HepG2 (cell line): ENCODE results near the gene SLC29A2. TPM values are rescaled to one million over a fixed set of nuclear protein-coding genes. Genes with fewer than 3 reads are reported as not detected.
A peak's percentile ranks its signal among the peaks of the same experiment; 100 is the strongest.

ENCODE experiments used
- ATF7-NPFF ChIP-seq: sonication (generic); formaldehyde crosslinking; IDR thresholded peaks from 2 replicates; pipeline ENCODE4 v1.8.1; 2023; ENCODE audit warnings: mild to moderate bottlenecking, low read depth, missing genetic modification reagents, moderate library complexity
- BRCA1 ChIP-seq: sonication (generic); formaldehyde crosslinking; IDR thresholded peaks from 2 replicates; pipeline ENCODE4 v1.4.0; 2020; ENCODE audit warnings: missing genetic modification reagents
- CEBPG ChIP-seq: IDR thresholded peaks from 2 replicates; pipeline ENCODE4 v1.6.1; 2016
- HMGXB3 ChIP-seq: sonication (generic); formaldehyde crosslinking; IDR thresholded peaks from 2 replicates; pipeline ENCODE4 v1.4.0; 2020; ENCODE audit warnings: missing genetic modification reagents, borderline replicate concordance
- HNF1A ChIP-seq, 2 experiments: sonication (generic) in 1 of 2; formaldehyde crosslinking in 1 of 2; IDR thresholded peaks; 2 replicates each; pipeline versions ENCODE4 v1.4.0 to v1.6.1; 2016 to 2020; ENCODE audit warnings: borderline replicate concordance in 1 of 2, low read depth in 1 of 2, mild to moderate bottlenecking in 1 of 2, missing genetic modification reagents in 1 of 2
- NAIF1 ChIP-seq: sonication (generic); formaldehyde crosslinking; IDR thresholded peaks from 2 replicates; pipeline ENCODE4 v1.5.0; 2020; ENCODE audit warnings: mild to moderate bottlenecking, missing genetic modification reagents, borderline replicate concordance
- NFE2 ChIP-seq: sonication (generic); formaldehyde crosslinking; IDR thresholded peaks from 2 replicates; pipeline ENCODE4 v1.4.0; 2020; ENCODE audit warnings: missing genetic modification reagents
- NFE2L2 ChIP-seq: fragments of 150-350 bp; IDR thresholded peaks from 2 replicates; pipeline ENCODE4 v1.6.1; 2014; ENCODE audit warnings: low read length
- ONECUT2 ChIP-seq: sonication (generic); formaldehyde crosslinking; IDR thresholded peaks from 2 replicates; pipeline ENCODE4 v1.4.0; 2020; ENCODE audit warnings: missing genetic modification reagents
- PAWR ChIP-seq: sonication (generic); formaldehyde crosslinking; IDR thresholded peaks from 2 replicates; pipeline ENCODE4 v1.4.0; 2020; ENCODE audit warnings: missing genetic modification reagents, mild to moderate bottlenecking, borderline replicate concordance
- PAX8 ChIP-seq: sonication (generic); formaldehyde crosslinking; IDR thresholded peaks from 2 replicates; pipeline ENCODE4 v1.8.0; 2022; ENCODE audit warnings: mild to moderate bottlenecking, missing genetic modification reagents, borderline replicate concordance
- PRPF4 ChIP-seq: fragments of 200-400 bp; formaldehyde crosslinking; IDR thresholded peaks from 2 replicates; pipeline ENCODE4 v1.6.1; 2016; ENCODE audit warnings: low read length, low read depth; ENCODE audit not compliant: poor library complexity, severe bottlenecking
- STAG1 ChIP-seq: sonication (generic); formaldehyde crosslinking; IDR thresholded peaks from 2 replicates; pipeline ENCODE4 v1.4.0; 2020; ENCODE audit warnings: missing genetic modification reagents
- TEAD2 ChIP-seq: sonication (generic); formaldehyde crosslinking; IDR thresholded peaks from 2 replicates; pipeline ENCODE4 v1.9.0; 2021; ENCODE audit warnings: missing genetic modification reagents
- THAP8 ChIP-seq: sonication (generic); formaldehyde crosslinking; IDR thresholded peaks from 2 replicates; pipeline ENCODE4 v1.5.1; 2020; ENCODE audit warnings: missing genetic modification reagents, mild to moderate bottlenecking, borderline replicate concordance
- THYN1 ChIP-seq: sonication (generic); formaldehyde crosslinking; IDR thresholded peaks from 2 replicates; pipeline ENCODE4 v1.8.1; 2023; ENCODE audit warnings: low read depth, mild to moderate bottlenecking, moderate library complexity, missing genetic modification reagents, borderline replicate concordance
- ZMYM4 ChIP-seq: sonication (generic); formaldehyde crosslinking; IDR thresholded peaks from 2 replicates; pipeline ENCODE4 v1.8.1; 2023; ENCODE audit warnings: mild to moderate bottlenecking, missing genetic modification reagents
- ZNF510 ChIP-seq: sonication (generic); formaldehyde crosslinking; IDR thresholded peaks from 2 replicates; pipeline ENCODE4 v1.4.0; 2020; ENCODE audit warnings: low read depth, mild to moderate bottlenecking, missing genetic modification reagents
- ZNF547 ChIP-seq: sonication (generic); formaldehyde crosslinking; IDR thresholded peaks from 2 replicates; pipeline ENCODE4 v1.5.1; 2020; ENCODE audit warnings: mild to moderate bottlenecking, missing genetic modification reagents
- ZSCAN12 ChIP-seq: sonication (generic); formaldehyde crosslinking; IDR thresholded peaks from 2 replicates; pipeline ENCODE4 v1.9.0; 2021; ENCODE audit warnings: mild to moderate bottlenecking, missing genetic modification reagents
- polyA plus RNA-seq, 8 experiments: library from polyadenylated mRNA; depleted of rRNA in 3 of 8; stranded (reverse) in 7 of 8; unstranded in 1 of 8; fragments of >200 nt; fragmentation: Illumina TruSeq in 4 of 8; extraction: Trizol in 4 of 8; gene quantifications; 2 replicates each; pipeline versions ENCODE4 v1.2.1 to v1.2.3, GENCODE V29; 2011 to 2016; ENCODE audit warnings: low read depth in 4 of 8, missing spikeins in 1 of 8, mixed read lengths in 1 of 8; ENCODE audit not compliant: insufficient read depth in 1 of 8
- total RNA-seq, 5 experiments: library from RNA; depleted of rRNA; stranded (reverse); fragments of >200 nt; fragmentation: Illumina TruSeq; extraction: Trizol; gene quantifications; 2 replicates each; pipeline ENCODE4 v1.2.3, GENCODE V29; 2016; ENCODE audit warnings: low read depth in 1 of 5

Gene SLC29A2
- total and polyA plus RNA-seq, 2 of the 13 experiments (the other 11 are each of a cell fraction or from before 2014, with no cell fraction given) = 0.63 to 0.66 TPM

- TF ChIP-seq HNF1A (IDR thresholded peaks at IDR 0.05; ENCODE audit: low read depth) (no peak), HNF1A (CRISPR knock-in tag; IDR thresholded peaks at IDR 0.05; ENCODE audit: borderline replicate concordance) (peak; percentile 64; the same call in 1 of the 2 replicates), NFE2L2 (no peak), PAX8 (no peak), PAWR (CRISPR knock-in tag) (no peak), ZSCAN12 (CRISPR knock-in tag) (no peak), ATF7-NPFF (CRISPR knock-in tag) (no peak), TEAD2 (CRISPR knock-in tag) (no peak), ZNF510 (CRISPR knock-in tag) (0 out of 2 replicates have a peak, but pooled peaks have one; percentile 74), HMGXB3 (CRISPR knock-in tag) (peak; percentile 87; the same call in 1 of the 2 replicates), PRPF4 (no peak), ZNF547 (CRISPR knock-in tag) (no peak), STAG1 (CRISPR knock-in tag) (no peak), BRCA1 (no peak), ONECUT2 (no peak), THYN1 (no peak), ZMYM4 (peak; percentile 82), CEBPG (CRISPR knock-in tag) (no peak), THAP8 (CRISPR knock-in tag) (no peak), NFE2 (CRISPR knock-in tag) (no peak), NAIF1 (CRISPR knock-in tag) (0 out of 2 replicates have a peak, but pooled peaks have one; percentile 71)
These were observed 26.8 kb downstream of the SLC29A2 start, which contains the start of gene BRMS1 (continued) for GRCh38 chr11:66344550-66345315.
